Panc1 (cell line): ENCODE data around the gene MAPKAP1.

Source experiments
- REST ChIP-seq, 2 experiments: IDR thresholded peaks; 2 replicates each; pipeline ENCODE4 v1.6.1; 2011 to 2012; ENCODE audit warnings: low read depth in 2 of 2, control low read depth in 1 of 2, low read length in 1 of 2, mild to moderate bottlenecking in 1 of 2, moderate library complexity in 1 of 2; ENCODE audit not compliant: insufficient read depth in 1 of 2
- TF ChIP-seq, protein P1 (sequence below): fragments of 450-650 bp; IDR thresholded peaks from 2 replicates; pipeline ENCODE4 v1.5.1; 2017; ENCODE audit warnings: mild to moderate bottlenecking

DNA sequence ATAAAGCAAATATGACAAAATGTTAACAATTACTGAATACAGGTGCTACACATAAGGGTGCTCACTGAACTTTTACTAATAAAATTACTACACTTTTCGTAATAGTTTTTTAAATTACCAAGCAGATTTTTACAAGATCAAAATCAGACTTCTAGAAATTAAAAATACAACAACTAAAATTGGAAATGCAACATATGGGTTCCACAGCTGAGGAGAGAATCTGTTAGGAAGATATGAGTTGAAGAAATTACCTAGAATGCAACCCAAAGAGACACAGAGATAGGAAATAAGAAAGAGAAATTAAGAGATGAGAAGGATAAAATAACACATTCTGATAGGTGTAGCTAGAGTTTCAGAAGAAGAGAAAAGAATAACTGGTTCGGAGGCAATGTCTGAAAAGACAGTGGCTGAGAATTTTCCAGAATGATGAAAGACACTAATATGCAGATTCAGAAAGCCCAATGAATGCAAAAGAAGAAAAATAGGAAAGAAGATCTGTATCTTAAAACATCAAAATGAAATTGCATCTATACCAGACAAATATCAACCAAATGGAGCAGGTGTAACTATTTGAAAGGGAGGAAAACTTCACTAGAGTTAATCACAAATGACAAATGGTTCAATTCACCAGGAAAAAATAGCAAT lies 95.8 kb downstream of the MAPKAP1 start:
- no peak for TF ChIP-seq REST (IDR thresholded peaks at IDR 0.05; ENCODE audit: insufficient read depth in 1 of 2, low read depth in 2 of 2, low read length in 1 of 2)
- TF ChIP-seq, protein P1, sequence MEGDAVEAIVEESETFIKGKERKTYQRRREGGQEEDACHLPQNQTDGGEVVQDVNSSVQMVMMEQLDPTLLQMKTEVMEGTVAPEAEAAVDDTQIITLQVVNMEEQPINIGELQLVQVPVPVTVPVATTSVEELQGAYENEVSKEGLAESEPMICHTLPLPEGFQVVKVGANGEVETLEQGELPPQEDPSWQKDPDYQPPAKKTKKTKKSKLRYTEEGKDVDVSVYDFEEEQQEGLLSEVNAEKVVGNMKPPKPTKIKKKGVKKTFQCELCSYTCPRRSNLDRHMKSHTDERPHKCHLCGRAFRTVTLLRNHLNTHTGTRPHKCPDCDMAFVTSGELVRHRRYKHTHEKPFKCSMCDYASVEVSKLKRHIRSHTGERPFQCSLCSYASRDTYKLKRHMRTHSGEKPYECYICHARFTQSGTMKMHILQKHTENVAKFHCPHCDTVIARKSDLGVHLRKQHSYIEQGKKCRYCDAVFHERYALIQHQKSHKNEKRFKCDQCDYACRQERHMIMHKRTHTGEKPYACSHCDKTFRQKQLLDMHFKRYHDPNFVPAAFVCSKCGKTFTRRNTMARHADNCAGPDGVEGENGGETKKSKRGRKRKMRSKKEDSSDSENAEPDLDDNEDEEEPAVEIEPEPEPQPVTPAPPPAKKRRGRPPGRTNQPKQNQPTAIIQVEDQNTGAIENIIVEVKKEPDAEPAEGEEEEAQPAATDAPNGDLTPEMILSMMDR: no peak
